Neuron (in vitro differentiated cells): ENCODE measurements around the gene PSMD10.

Source experiments
- H2AFZ ChIP-seq: one replicate; pipeline ENCODE4 v1.6.1; 2013; ENCODE audit warnings: low read depth, mild to moderate bottlenecking, inconsistent platforms, low read length, moderate library complexity
- H3K27me3 ChIP-seq: one replicate; pipeline ENCODE4 v1.6.1; 2013; ENCODE audit warnings: low read length; ENCODE audit not compliant: insufficient read depth
- H3K36me3 ChIP-seq: one replicate; pipeline ENCODE4 v1.6.1; 2013; ENCODE audit warnings: low read length; ENCODE audit not compliant: insufficient read depth
- H3K4me1 ChIP-seq: one replicate; pipeline ENCODE4 v1.6.1; 2013; ENCODE audit warnings: low read length; ENCODE audit not compliant: insufficient read depth
- H3K4me3 ChIP-seq: 2 replicates; pipeline ENCODE4 v1.5.1; 2013; ENCODE audit warnings: mild to moderate bottlenecking, low read length, moderate library complexity
- H3K9me3 ChIP-seq: one replicate; pipeline ENCODE4 v1.6.1; 2013; ENCODE audit warnings: low read length

PSMD10 gene

DNA sequence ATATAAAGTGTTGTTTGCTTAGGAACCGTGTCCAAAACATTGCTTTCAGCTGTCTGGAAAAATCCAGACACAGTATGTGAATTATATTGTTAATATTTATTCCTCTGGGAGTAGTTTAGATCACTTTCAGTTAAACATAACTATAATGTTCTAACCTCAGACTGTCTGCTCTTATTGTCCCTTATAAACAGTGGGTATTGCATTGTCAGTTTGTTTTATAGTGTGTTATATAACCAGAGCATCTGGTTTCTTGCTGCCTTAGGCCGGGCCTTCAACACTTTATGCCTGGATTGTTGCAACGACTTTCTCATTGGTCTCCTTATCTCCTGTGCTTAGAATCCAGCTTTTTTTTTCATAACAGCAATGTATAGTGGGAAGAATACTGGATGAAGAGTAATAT is 26.6 kb upstream of the PSMD10 start:
- Histone ChIP-seq H3K36me3 (no peaks in the 10 kb centered on the region), H3K9me3 (no peaks in the 10 kb centered on the region), H3K4me3 (no peak overlapping the region), H3K27me3 (no peaks in the 10 kb centered on the region), H3K4me1 (peaks cover 2% of the 10 kb centered on the region), H2AFZ (no peak overlapping the region)

DNA sequence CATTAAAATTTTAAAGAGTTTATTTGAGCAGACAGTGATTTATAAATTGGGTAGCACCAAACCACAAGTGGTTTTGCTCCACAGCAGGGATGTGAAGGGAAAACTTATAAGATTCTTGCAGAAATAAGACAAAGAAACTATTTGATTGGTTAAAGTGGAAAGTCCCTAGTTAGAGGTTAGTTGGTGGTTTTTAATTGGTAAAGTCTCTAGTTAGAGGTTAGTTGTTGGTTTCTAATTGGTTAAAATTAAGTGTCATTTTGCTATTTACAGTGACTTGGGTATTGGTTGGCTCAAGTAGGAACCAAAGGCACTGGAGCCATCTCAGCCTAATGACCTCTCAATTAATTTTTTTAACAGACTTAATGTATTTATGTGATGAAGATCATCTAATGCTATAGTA is 23.2 kb upstream of the PSMD10 start:
- Histone ChIP-seq H3K36me3 (no peaks in the 10 kb centered on the region), H3K27me3 (no peaks in the 10 kb centered on the region), H2AFZ (no peak overlapping the region), H3K9me3 (no peaks in the 10 kb centered on the region), H3K4me3 (no peak overlapping the region), H3K4me1 (no peaks in the 10 kb centered on the region)

DNA sequence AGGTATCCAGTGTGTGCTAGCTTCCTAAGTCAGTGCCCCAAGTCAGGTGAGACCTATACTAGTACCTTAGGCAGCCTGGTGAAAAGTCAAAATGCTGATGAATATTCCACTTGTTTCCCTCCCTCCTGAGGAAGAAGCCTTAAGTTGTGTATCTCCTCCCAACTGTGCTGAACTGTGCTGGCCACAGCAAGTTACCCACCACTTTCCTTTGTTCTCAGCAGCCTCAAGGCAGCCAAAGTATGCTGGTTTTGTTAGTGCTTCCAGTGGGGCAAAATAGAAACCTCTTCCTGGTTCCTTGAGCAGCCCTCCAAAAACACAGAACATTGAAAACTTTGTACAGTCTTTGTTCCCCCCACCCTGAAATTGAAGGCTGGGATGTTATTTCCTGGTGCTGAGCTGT is 14.1 kb upstream of the PSMD10 start:
- Histone ChIP-seq H3K27me3 (no peaks in the 10 kb centered on the region), H3K9me3 (no peaks in the 10 kb centered on the region), H3K4me3 (no peak overlapping the region), H3K36me3 (no peaks in the 10 kb centered on the region), H3K4me1 (no peaks in the 10 kb centered on the region), H2AFZ (no peak overlapping the region)

DNA sequence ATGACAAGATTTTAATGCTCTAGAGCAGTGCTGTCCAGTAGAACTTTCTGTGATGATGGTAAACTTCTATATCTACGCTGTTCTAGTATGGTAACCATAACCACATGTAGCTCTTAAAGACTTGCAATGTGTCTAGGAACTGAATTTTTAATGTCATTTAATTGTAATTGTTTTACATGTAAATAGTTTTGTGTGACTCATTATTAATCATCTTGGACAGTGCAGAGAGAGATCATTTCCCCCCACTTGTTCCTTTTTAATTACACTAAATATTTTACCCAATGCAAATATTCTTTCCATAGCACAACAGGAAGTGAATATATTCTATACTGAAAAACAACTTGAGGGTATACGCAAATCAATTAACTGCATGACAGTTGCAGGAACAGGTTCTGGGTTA is 6.0 kb upstream of the PSMD10 start:
- Histone ChIP-seq H3K9me3 (no peaks in the 10 kb centered on the region), H2AFZ (no peak overlapping the region), H3K4me3 (no peak overlapping the region), H3K27me3 (no peaks in the 10 kb centered on the region), H3K36me3 (no peaks in the 10 kb centered on the region), H3K4me1 (no peaks in the 10 kb centered on the region)

GRCh38 chrX:108091878-108092291 is 543 bp upstream of the PSMD10 start:
- peaks cover 3% of the 10 kb centered on the region for H3K4me1 ChIP-seq
- H2AFZ ChIP-seq, result peak overlapping the region; percentile 42
- H3K4me3 ChIP-seq, result peak overlapping the region; percentile 84
- no peaks in the 10 kb centered on the region for H3K27me3 ChIP-seq
- H3K9me3 ChIP-seq, result no peaks in the 10 kb centered on the region
- H3K36me3 ChIP-seq, result peaks cover 6% of the 10 kb centered on the region

- Histone ChIP-seq H3K27me3 (no peaks in the 10 kb centered on the region), H2AFZ (no peak overlapping the region), H3K4me1 (peaks cover 3% of the 10 kb centered on the region), H3K9me3 (no peaks in the 10 kb centered on the region), H3K36me3 (peaks cover 10% of the 10 kb centered on the region), H3K4me3 (peak overlapping the region; percentile 84)
Measured at GRCh38 chrX:108090491-108091263, 665 bp downstream of the PSMD10 start.

DNA sequence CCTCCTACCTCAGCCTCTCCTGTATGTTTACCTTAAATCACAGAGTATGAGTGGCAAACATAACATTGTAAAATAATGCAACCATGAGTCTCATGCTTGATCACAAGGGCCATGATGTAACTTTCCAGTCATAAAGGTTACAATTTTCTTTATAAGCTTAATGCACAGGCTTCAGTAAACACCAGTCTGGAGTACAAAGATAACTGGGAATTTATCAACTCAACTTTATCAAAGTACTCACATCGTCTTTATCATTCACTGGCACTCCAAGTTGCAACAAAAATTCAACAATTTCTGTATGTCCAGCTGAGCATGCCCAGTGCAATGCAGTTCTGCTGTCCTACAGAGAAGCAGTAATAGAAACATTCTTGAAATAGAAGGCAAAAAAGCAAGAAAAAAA is 2.8 kb downstream of the PSMD10 start:
- Histone ChIP-seq H3K27me3 (no peaks in the 10 kb centered on the region), H3K9me3 (no peaks in the 10 kb centered on the region), H3K36me3 (peaks cover 14% of the 10 kb centered on the region), H3K4me3 (no peak overlapping the region), H3K4me1 (peaks cover 3% of the 10 kb centered on the region), H2AFZ (no peak overlapping the region)

DNA sequence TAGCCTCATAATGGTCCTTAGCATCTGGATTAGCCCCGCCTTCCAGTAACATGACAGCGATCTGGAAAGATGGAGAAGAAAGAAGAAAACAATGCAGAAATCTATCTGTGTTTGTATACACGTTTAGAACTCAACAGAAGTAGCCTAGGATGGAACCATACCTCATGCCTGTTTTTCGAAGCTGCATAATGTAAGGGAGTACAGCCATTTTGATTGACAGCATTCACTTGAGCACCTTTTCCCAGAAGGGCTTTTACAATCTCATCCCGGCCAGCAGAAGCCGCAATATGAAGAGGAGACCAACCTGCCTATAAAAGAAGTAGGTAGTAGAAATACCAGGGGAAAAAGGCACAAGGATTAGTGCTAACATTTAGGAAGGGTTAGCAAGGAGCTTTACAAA is 3.5 kb downstream of the PSMD10 start:
- H3K27me3 ChIP-seq, result no peaks in the 10 kb centered on the region
- H2AFZ ChIP-seq, result no peak overlapping the region
- peaks cover 3% of the 10 kb centered on the region for H3K4me1 ChIP-seq
- no peak overlapping the region for H3K4me3 ChIP-seq
- H3K36me3 ChIP-seq, result peaks cover 14% of the 10 kb centered on the region
- H3K9me3 ChIP-seq, result no peaks in the 10 kb centered on the region

DNA sequence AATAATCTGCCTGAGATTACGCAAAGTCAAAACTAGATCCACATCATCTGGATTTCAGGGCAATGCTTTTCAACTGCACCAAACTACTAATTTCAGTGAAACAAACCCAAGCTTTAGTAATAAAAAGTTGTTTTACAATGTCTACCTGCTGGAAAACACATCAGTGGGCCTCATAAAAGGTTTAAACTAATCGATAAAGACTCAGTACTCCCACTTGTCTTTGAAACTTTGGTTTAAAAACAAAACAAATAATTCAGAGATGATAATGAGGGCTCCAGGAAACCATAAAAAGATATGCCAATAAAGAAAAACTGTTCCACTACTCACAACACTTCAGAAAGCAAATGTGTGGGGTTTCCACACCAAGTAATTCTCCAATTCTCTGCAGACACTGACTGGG is 10.2 kb downstream of the PSMD10 start:
- no peak overlapping the region for H2AFZ ChIP-seq
- H3K4me3 ChIP-seq, result no peak overlapping the region
- H3K36me3 ChIP-seq, result peaks cover 4% of the 10 kb centered on the region
- no peaks in the 10 kb centered on the region for H3K27me3 ChIP-seq
- no peaks in the 10 kb centered on the region for H3K9me3 ChIP-seq
- no peaks in the 10 kb centered on the region for H3K4me1 ChIP-seq

DNA sequence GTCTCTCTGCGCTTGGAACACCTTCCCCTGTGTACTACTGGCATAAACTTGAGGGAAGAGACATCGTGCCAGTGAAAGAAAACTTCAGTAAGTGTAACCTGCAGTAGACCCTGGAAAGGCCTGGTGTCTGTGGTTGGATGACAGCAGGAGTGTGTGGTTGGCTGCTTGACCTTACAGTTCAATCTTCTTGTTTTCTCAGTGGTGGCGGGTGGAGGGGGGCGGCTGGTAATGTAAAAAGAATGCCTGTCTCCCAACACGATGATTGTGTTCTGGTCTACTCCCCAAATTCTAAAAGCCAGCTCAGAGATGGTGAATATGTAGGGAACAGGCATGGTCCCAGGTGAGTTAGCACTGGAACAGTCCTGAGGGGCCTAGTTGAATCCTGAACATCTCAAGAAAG is 18.6 kb downstream of the PSMD10 start:
- Histone ChIP-seq H3K9me3 (no peaks in the 10 kb centered on the region), H3K36me3 (no peaks in the 10 kb centered on the region), H3K4me1 (no peaks in the 10 kb centered on the region), H3K27me3 (peaks cover 13% of the 10 kb centered on the region), H2AFZ (no peak overlapping the region), H3K4me3 (no peak overlapping the region)

DNA sequence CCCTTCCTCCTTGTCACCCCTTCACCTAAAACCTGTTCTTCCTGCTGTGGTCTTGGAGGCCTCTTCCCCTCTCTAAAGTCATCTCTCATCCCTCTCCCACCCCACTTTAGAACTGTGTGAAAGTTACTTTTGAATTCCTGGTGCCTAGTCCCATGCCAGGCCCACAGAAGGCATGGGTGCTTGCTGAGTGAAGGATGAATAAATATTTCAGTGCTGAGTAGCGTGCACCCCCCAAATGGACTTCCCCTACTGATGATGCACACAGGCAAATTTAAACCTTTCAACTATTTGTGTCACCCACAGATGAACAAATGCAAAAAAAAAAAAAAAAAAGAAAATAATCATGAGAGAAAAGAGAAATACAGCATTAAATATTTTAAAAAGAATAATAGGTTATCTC is 19.8 kb downstream of the PSMD10 start:
- peaks cover 18% of the 10 kb centered on the region for H3K27me3 ChIP-seq
- no peaks in the 10 kb centered on the region for H3K9me3 ChIP-seq
- H3K4me3 ChIP-seq, result no peak overlapping the region
- no peaks in the 10 kb centered on the region for H3K36me3 ChIP-seq
- H2AFZ ChIP-seq, result no peak overlapping the region
- no peaks in the 10 kb centered on the region for H3K4me1 ChIP-seq

DNA sequence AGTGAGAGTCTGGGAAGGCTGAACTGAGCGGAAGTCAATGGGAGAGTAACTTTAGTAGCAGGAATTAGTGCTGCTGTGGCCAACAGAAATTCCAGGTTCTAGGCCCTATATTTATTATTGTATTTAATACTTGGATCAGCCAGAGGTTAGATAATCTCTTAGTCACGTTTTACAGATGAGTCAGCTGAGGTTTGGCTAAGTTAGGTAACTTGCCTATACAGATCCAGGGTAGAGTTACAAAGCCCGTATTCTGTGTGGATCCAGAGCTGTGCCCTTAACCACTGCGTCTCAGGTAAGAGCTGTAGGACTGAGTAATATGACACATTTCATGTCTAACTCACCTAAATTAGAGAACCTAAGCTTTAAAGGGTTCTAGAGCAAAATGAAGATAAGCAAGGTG is 20.5 kb downstream of the PSMD10 start:
- Histone ChIP-seq H3K9me3 (no peaks in the 10 kb centered on the region), H3K4me1 (no peaks in the 10 kb centered on the region), H3K36me3 (no peaks in the 10 kb centered on the region), H3K27me3 (peaks cover 18% of the 10 kb centered on the region), H3K4me3 (no peak overlapping the region), H2AFZ (no peak overlapping the region)

DNA sequence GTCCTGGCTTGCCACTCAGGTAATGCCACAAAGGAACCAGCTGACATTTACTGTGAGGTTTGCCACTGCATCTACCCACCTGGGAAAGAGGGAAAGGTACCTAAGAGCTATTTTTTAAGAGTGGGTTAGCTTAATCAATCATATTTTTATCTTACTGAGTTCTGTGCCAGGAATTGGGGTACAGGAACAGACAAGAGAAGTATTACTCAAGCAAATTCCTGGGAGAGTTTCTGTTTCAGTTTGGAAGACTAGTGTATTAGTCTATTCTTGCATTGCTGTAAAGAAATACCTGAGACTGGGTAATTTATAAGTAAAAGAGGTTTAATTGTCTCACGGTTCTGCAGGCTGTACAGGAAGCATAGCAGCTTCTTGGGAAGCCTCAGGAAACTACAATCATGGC is 23.2 kb downstream of the PSMD10 start:
- no peaks in the 10 kb centered on the region for H3K9me3 ChIP-seq
- no peaks in the 10 kb centered on the region for H3K4me1 ChIP-seq
- H3K4me3 ChIP-seq, result no peak overlapping the region
- no peak overlapping the region for H2AFZ ChIP-seq
- peaks cover 18% of the 10 kb centered on the region for H3K27me3 ChIP-seq
- H3K36me3 ChIP-seq, result no peaks in the 10 kb centered on the region

DNA sequence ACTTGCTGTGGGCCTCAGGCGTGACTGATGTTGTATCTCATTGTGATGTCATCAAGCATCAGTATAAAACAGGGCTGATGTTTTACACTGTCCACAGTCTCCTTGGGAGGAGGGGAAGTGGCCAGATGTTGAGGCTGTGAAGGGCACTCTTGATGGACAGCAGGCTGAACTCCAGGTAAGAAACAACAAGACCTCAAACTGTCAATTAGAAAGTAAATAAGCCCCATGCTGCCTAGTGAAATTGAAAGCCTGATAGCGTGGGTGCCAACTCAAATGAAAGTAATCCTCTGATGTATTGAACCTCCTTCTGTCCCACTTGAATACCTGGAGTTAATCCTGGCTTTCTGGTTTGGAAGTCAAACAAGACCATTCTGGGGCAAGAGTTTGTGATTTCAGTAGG is 26.7 kb downstream of the PSMD10 start:
- Histone ChIP-seq H2AFZ (no peak overlapping the region), H3K9me3 (no peaks in the 10 kb centered on the region), H3K4me3 (no peak overlapping the region), H3K4me1 (no peaks in the 10 kb centered on the region), H3K36me3 (no peaks in the 10 kb centered on the region), H3K27me3 (peaks cover 24% of the 10 kb centered on the region)
